ENCODE data around the gene SOWAHA.

SOWAHA gene

DNA sequence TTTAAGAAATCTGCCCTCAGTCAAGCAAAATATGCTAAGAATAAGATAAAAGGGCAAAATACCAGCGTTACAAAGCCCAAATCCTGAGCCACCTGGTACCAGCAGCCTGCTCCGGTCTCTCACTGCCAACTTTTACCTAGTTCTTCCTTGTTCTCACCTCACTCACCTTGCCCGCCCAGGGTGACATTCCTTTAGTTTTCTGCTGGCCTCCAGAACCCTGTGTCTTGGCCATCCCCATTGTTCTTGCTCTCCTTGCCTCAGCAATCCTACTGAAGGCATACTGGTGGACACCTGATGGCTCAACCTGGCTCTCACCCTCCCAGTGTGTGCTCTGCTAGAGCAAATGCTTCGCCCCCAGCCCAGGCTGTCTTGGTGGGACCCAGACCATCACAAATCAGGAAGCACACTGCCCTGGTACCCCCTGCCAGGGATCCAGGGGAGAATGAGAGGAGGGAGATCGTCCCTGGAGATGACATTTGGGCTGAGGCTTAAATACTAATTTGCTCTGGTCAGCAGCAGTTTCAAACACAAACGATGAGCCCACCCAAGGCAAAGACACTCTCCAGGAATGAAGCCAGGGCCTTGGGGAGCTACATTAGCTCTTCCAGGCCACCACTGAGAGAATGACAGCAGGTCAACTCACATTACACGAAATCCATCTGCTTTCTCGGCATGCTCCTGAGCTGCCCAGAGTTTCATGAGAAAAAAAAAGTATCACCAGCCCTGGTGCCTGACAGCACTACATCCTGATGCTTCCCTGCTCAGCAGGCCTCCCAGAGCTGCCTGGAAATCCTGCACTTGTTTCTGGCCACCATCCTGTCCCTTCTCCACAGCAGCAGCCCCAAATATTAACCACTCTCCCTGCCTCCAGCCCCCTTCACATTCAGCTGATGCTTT lies 23.9 kb upstream of the SOWAHA start:
- CTCF ChIA-PET = interaction anchor here (1.4 to 1.9 kb wide), 2 partner anchors 19 to 31 kb away, joined by 4 to 8 read pairs; no protein-coding TSS in a partner anchor
- TF ChIP-seq, protein P1, sequence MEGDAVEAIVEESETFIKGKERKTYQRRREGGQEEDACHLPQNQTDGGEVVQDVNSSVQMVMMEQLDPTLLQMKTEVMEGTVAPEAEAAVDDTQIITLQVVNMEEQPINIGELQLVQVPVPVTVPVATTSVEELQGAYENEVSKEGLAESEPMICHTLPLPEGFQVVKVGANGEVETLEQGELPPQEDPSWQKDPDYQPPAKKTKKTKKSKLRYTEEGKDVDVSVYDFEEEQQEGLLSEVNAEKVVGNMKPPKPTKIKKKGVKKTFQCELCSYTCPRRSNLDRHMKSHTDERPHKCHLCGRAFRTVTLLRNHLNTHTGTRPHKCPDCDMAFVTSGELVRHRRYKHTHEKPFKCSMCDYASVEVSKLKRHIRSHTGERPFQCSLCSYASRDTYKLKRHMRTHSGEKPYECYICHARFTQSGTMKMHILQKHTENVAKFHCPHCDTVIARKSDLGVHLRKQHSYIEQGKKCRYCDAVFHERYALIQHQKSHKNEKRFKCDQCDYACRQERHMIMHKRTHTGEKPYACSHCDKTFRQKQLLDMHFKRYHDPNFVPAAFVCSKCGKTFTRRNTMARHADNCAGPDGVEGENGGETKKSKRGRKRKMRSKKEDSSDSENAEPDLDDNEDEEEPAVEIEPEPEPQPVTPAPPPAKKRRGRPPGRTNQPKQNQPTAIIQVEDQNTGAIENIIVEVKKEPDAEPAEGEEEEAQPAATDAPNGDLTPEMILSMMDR (IDR thresholded peaks at IDR 0.05; ENCODE audit: control extremely low read depth, extremely low read depth, low read depth, missing control alignments) = no peak
- POLR2A ChIA-PET = no interaction called here
- no peak for DNase-seq (ENCODE audit: extremely low spot score)

DNA sequence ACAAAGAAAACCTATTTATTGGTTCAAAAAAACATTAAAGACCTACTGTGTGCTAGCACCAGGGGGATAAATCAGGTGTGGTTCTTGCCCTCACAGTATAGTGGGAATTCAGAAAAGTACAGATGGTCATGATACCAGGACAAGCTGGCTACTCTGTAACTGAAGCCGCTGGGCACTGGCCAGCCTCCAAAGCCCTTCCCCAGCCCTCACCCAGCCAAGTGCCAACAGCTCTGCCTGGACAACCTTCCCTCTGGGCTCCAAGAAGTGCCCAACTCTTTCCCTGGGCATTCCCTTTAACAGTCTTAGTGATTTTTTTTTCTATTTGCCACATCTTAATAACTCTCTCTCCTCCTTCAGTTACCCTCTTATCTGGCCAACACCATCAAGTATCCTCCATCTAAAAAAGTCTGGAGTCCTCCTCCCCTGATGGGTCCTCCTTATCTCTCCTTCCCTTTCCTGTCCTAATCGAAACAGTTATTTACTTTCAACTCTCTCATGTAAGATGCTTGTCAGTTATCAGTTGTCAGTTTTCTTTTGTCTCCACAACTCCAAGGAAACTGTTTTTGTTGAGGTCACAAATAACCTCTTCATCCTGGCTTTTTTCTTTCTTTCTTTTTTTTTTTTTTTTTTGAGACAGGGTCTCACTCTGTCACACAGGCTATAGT lies 22.8 kb upstream of the SOWAHA start:
- CTCF ChIA-PET = interaction anchor here (1.4 to 1.9 kb wide), 3 partner anchors 12 to 30 kb away, joined by 4 to 8 read pairs (median 6); no protein-coding TSS in a partner anchor
- POLR2A ChIA-PET = no interaction called here
- DNase-seq (ENCODE audit: extremely low spot score) = no peak
- TF ChIP-seq, protein P1 (IDR thresholded peaks at IDR 0.05; ENCODE audit: control extremely low read depth, extremely low read depth, low read depth, missing control alignments) = no peak

DNA sequence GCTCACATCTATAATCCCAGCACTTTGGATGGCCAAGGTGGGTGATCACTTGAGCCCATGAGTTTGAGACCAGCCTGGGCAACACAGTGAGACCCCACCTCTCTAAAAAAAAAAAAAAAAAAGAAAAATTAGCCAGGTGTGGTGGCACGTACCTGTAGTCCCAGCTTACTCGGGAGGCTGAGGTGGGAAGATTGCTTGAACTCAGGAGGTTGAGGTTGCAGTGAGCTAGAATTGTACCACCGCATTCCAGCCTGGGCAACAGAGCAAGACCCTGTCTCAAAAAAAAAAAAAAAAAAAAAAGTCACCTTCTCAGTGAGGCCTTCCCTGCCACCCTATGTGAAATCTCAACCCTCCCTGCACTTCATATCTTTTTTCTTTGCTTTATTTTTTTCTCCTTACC lies 22.1 kb upstream of the SOWAHA start:
- CTCF ChIA-PET = interaction anchor here (1.3 to 2.1 kb wide), 5 partner anchors 10 to 53 kb away, joined by 3 to 11 read pairs (median 6); partner anchors contain the start of gene KIF3A
- no peak for DNase-seq (ENCODE audit: extremely low spot score)
- TF ChIP-seq, protein P1 (IDR thresholded peaks at IDR 0.05; ENCODE audit: control extremely low read depth, extremely low read depth, low read depth, missing control alignments) = no peak
- POLR2A ChIA-PET = no interaction called here

DNA sequence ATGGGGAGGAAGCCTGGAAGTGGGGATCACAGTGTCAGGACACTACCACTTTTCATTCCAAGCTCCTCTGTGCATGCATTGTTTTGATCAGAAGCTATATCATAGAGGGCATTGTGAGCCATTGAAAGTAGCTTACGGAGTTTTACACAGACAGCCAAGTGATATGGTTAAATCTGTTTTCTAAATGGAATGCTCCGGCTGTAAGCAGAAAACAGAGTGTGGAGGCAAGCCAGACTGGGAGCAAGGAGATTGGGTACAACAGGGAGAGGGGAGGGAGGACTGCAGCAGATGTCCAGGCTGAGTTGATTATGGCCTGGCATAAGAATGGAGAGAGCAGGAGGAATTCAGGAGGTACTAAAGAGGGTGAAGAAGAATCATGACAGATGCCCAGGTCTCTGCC lies 15.5 kb upstream of the SOWAHA start:
- TF ChIP-seq, protein P1 (IDR thresholded peaks at IDR 0.05; ENCODE audit: control extremely low read depth, extremely low read depth, low read depth, missing control alignments) = no peak
- POLR2A ChIA-PET = no interaction called here
- CTCF ChIA-PET = interaction anchor here (0.7 to 4.8 kb wide), 7 partner anchors 10 to 559 kb away, joined by 3 to 29 read pairs (median 4); no protein-coding TSS in a partner anchor
- DNase-seq (ENCODE audit: extremely low spot score) = no peak

DNA sequence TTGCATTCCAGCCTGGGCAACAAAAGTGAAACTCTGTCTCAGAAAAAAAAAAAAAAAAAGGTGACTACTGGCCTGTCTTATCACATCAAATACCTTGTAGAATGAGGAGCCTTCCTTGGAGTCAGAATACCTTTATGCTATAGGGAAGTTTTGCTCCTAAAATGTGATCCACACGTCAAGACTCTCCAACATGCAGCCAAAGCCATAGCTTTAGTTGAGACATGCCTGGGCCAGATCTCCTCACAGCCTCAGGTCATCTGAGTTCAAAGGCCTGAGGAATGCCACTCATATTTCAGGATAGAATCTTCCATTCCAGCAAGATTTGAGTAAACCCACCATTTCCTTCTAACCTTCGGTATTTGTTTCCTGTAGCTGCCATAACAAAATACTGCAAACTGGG lies 13.7 kb upstream of the SOWAHA start:
- POLR2A ChIA-PET = interaction anchor here (0.6 kb wide), 1 partner anchor 15 kb away, joined by 3 read pairs; no protein-coding TSS in a partner anchor
- CTCF ChIA-PET = interaction anchor here (1.3 to 4.8 kb wide), 3 partner anchors 10 to 21 kb away, joined by 4 to 29 read pairs (median 20); partner anchors contain the start of gene SOWAHA
- TF ChIP-seq, protein P1 (IDR thresholded peaks at IDR 0.05; ENCODE audit: control extremely low read depth, extremely low read depth, low read depth, missing control alignments) = no peak
- DNase-seq (ENCODE audit: extremely low spot score) = no peak

DNA sequence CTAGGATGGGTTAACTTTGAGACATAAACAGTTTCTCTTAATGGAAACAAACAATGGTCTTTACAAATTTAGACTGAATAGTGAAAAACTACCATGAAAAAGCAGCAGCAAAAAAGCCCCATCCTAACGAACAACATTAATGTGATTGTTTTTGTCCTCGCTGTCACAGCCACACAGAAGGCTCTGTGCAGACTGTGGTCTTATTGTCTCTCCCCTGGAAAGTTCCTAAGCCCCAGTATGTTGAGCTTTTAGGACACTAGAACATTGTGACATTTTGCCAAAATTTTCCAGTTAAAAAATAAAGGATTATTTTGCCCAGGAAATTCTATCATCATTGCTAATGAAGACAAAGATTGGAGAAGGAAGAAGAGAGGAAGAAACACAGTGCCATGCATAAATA lies 12.6 kb upstream of the SOWAHA start:
- CTCF ChIA-PET = interaction anchor here (0.6 to 3.1 kb wide), 9 partner anchors 9 to 300 kb away, joined by 3 to 13 read pairs (median 5); no protein-coding TSS in a partner anchor
- POLR2A ChIA-PET = no interaction called here
- no peak for DNase-seq (ENCODE audit: extremely low spot score)
- TF ChIP-seq, protein P1 (IDR thresholded peaks at IDR 0.05; ENCODE audit: control extremely low read depth, extremely low read depth, low read depth, missing control alignments) = no peak
